GM10248 (cell line): ENCODE data around the gene INPP4B.

Source experiments
- CTCF ChIA-PET: fragments of 300-600 bp; sonication (Branson Sonifier 250); formaldehyde crosslinking; extraction: SDS; loops from one replicate; lab custom pipeline; 2021; ENCODE audit warnings: antibody characterized with exemption; lab: Yijun Ruan, JAX
- POLR2A ChIA-PET: fragments of 350-650 bp; sonication (Branson Sonifier 250); formaldehyde crosslinking; extraction: SDS; loops from one replicate; lab custom pipeline; 2020; ENCODE audit warnings: antibody characterized with exemption; lab: Yijun Ruan, JAX
- DNase-seq: peaks from one replicate; pipeline ENCODE4 v3.0.0; 2012; ENCODE audit errors: extremely low spot score
- CTCF ChIP-seq: IDR thresholded peaks from 2 replicates; pipeline ENCODE4 v1.5.1; 2012; ENCODE audit warnings: mild to moderate bottlenecking, low read depth; ENCODE audit errors: extremely low read depth, missing control alignments, control extremely low read depth

Gene INPP4B

GRCh38 chr4:142556570-142557238 is 289.4 kb downstream of the INPP4B start:
- TF ChIP-seq CTCF, result no peak
- POLR2A ChIA-PET, result no interaction called here
- CTCF ChIA-PET, result interaction anchor here (1.1 kb wide), 1 partner anchor 11 kb away, joined by 5 read pairs; no protein-coding TSS in a partner anchor
- no peak for DNase-seq

GRCh38 chr4:142556048-142556447 is 290.1 kb downstream of the INPP4B start:
- DNase-seq, result no peak
- ChIA-PET CTCF (interaction anchor here (1.3 kb wide), 1 partner anchor 16 kb away, joined by 3 read pairs; no protein-coding TSS in a partner anchor), POLR2A (no interaction called here)
- no peak for TF ChIP-seq CTCF

- DNase-seq, result no peak
- no peak for TF ChIP-seq CTCF
- ChIA-PET CTCF (interaction anchor here (1.4 kb wide), 1 partner anchor 9 kb away, joined by 3 read pairs; no protein-coding TSS in a partner anchor), POLR2A (no interaction called here)
Measured at GRCh38 chr4:142554412-142554811, 291.7 kb downstream of the INPP4B start.

DNA sequence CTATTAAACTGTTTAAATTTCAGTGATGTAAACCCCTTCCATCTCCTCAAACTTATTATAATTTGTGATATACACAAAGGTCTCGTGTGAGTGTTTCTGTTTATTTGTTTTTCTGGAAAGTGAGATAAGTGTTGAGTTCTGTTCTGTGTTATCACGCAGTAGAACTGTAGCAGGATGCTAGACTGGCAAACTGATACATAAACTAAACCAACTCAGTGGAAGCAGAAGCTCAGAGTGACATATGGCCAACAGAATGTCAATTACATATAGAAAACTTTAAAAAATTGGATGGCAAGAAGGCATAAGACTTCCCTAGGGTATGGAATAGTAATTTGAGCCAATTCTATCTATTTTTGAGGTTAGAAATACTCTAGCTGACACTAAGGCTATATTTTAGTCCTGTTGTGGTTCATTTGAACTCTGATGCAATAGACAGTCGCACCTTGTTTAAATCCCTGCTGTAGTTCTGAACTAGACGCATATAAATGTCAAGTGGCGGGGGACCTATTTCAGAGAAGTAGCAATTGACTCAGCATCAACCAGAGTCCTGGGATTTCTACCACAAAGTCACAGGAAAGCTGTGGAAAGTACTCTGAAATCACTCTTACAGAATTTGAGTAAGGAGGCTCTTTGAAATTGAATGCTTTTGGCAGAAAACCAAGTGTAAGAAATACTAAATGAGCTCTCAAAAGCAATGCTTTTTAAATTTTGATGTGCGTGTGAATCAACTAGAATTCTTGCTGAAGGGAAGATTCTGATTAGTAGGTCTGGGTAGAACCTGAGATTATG is 294.4 kb downstream of the INPP4B start:
- CTCF ChIA-PET, result interaction anchor here (0.9 to 2.6 kb wide), 4 partner anchors 9 to 198 kb away, joined by 3 to 8 read pairs (median 4); no protein-coding TSS in a partner anchor
- POLR2A ChIA-PET, result no interaction called here
- no peak for TF ChIP-seq CTCF

DNA sequence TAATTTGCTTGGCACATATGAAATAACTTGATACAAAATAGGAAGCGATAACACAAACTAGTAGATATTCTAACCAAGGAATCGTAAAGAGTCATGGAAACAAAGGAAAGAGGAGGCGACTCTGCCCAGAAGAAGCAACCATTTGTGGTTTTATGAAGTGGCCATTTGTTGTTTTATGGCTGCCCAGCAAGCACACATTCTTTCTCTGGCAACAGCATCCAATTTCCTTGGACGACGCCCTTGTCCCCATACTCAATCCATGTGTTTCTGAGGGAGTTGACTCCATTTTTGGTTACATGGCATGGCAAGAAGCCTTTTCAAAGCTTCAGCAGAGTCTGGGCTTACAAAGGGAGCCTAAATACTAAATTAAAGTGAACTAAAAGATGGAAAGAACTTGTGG is 295.1 kb downstream of the INPP4B start:
- ChIA-PET CTCF (no interaction called here), POLR2A (no interaction called here)
- no peak for TF ChIP-seq CTCF
- DNase-seq, result no peak

More for the DNA sequence above, 294.4 kb downstream of the INPP4B start:
- DNase-seq, result no peak

GRCh38 chr4:142549726-142550463 is 296.2 kb downstream of the INPP4B start:
- POLR2A ChIA-PET, result no interaction called here
- CTCF ChIA-PET, result no interaction called here

More at GRCh38 chr4:142549726-142550463, 296.2 kb downstream of the INPP4B start:
- DNase-seq, result no peak
- no peak for TF ChIP-seq CTCF
